LNCaP clone FGC (cell line): ENCODE data around the gene SEZ6.

ENCODE experiments used
- DNase-seq: peaks from one replicate; pipeline ENCODE4 v3.0.0-alpha.2; 2011; ENCODE audit warnings: low read depth
- H3K4me3 ChIP-seq: 2 replicates; pipeline ENCODE4 v1.5.1; 2011; ENCODE audit warnings: mild to moderate bottlenecking, low read depth, low read length, control low read depth
- CTCF ChIP-seq: IDR thresholded peaks from 2 replicates; pipeline ENCODE4 v1.5.1; 2012; ENCODE audit warnings: mild to moderate bottlenecking; ENCODE audit not compliant: control insufficient read depth, insufficient read depth; ENCODE audit errors: extremely low read depth

SEZ6 gene

GRCh38 chr17:29022074-29022473 lies 16.2 kb upstream of the SEZ6 start:
- no peak overlapping the region for H3K4me3 ChIP-seq
- no peak for TF ChIP-seq CTCF
- DNase-seq = no peak

- no peak for TF ChIP-seq CTCF
- no peak overlapping the region for H3K4me3 ChIP-seq
- DNase-seq = no peak
Measured at GRCh38 chr17:29021226-29021625, 15.4 kb upstream of the SEZ6 start.

GRCh38 chr17:29020576-29020975 lies 14.7 kb upstream of the SEZ6 start:
- no peak overlapping the region for H3K4me3 ChIP-seq
- DNase-seq = no peak
- TF ChIP-seq CTCF = no peak

GRCh38 chr17:29019475-29020181 lies 13.8 kb upstream of the SEZ6 start:
- DNase-seq = no peak
- TF ChIP-seq CTCF = no peak
- no peak overlapping the region for H3K4me3 ChIP-seq

- no peak for TF ChIP-seq CTCF
- DNase-seq = no peak
- H3K4me3 ChIP-seq = no peak overlapping the region
Measured at GRCh38 chr17:29018788-29019474, 13.1 kb upstream of the SEZ6 start.

GRCh38 chr17:29016345-29017210 lies 10.7 kb upstream of the SEZ6 start:
- H3K4me3 ChIP-seq = no peak overlapping the region
- no peak for TF ChIP-seq CTCF
- DNase-seq = no peak
